Activated T-helper 17 cell treated with anti-CD3 and anti-CD28 coated beads, Interleukin-2, amount 50 U/mL, for 72 hours (primary cell): ENCODE data around the gene PPT2. TPM values are rescaled to one million over a fixed set of nuclear protein-coding genes. Genes with fewer than 3 reads are reported as not detected.

Experiments
- ATAC-seq: fragments of 150-1000 bp; cut with Tn5 transposase; replicated peaks from 2 replicates; pipeline ENCODE4 v1.10.0; 2021; ENCODE audit warnings: mild to moderate bottlenecking, moderate library complexity
- H3K27ac Mint-ChIP-seq: one replicate; pipeline ENCODE4 v1.8.0; 2022; ENCODE audit warnings: mixed read lengths
- H3K27me3 Mint-ChIP-seq: one replicate; pipeline ENCODE4 v1.8.0; 2022; ENCODE audit warnings: mixed read lengths
- H3K36me3 Mint-ChIP-seq: one replicate; pipeline ENCODE4 v1.8.0; 2022; ENCODE audit warnings: low read depth, mild to moderate bottlenecking, mixed read lengths
- H3K4me1 Mint-ChIP-seq: one replicate; pipeline ENCODE4 v1.8.0; 2022; ENCODE audit warnings: mixed read lengths
- H3K4me3 Mint-ChIP-seq: one replicate; pipeline ENCODE4 v1.8.0; 2022; ENCODE audit warnings: mild to moderate bottlenecking, mixed read lengths
- H3K9me3 Mint-ChIP-seq: one replicate; pipeline ENCODE4 v1.8.0; 2022; ENCODE audit warnings: mixed read lengths
- total RNA-seq, 2 donors: library from RNA; stranded (reverse); gene quantifications; one replicate each; pipeline ENCODE4 v1.2.3, GENCODE V29; 2022

Gene PPT2
- total RNA-seq, 2 donors from 2014 or later: 10.5 to 18.0 TPM

DNA sequence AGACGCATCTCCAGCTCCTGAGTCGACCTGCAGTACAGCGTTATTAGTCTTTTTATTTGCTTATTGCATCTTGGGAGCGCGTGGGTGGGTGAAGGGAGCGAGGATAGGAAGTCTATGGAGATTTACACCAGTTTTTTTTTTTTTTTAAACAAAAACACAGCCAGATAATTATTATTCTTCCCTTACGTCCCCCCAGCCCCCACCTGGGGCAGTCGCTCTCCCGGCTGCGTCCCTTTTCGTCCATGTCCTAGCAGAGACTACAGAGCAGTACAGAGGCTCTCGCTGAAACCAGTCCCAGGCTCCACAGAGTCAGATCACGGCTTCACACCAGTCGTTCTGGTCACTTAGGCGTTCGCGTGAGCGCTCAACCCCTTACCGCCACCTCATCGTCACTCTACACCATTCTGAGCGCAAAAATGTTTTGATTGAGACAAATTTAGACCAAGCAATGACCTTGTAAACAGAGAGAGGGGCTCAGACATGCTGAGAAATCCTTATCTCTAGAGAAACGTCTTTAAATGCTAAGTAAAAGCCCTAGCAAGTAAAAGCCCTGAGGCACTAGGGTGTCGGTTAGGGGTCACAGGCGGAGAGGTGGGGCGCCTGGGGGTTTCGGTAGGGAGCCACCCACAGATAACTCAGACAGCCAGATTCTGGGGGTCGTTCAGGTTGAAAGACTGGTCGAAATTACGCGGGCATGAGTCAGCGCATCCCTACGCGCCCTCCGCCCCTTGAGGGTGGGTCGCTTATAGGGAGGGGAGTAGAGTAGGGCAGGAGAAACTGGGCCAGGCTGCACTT lies 975 bp upstream of the PPT2 start:
- peaks cover 9% of the 10 kb centered on the region for H3K36me3 Mint-ChIP-seq
- H3K27ac Mint-ChIP-seq: peak overlapping the region; percentile 36
- ATAC-seq: no peak
- peaks cover 33% of the 10 kb centered on the region for H3K4me1 Mint-ChIP-seq
- peak overlapping the region; percentile 90 for H3K4me3 Mint-ChIP-seq
- H3K9me3 Mint-ChIP-seq: no peaks in the 10 kb centered on the region
- peaks cover 27% of the 10 kb centered on the region for H3K27me3 Mint-ChIP-seq

DNA sequence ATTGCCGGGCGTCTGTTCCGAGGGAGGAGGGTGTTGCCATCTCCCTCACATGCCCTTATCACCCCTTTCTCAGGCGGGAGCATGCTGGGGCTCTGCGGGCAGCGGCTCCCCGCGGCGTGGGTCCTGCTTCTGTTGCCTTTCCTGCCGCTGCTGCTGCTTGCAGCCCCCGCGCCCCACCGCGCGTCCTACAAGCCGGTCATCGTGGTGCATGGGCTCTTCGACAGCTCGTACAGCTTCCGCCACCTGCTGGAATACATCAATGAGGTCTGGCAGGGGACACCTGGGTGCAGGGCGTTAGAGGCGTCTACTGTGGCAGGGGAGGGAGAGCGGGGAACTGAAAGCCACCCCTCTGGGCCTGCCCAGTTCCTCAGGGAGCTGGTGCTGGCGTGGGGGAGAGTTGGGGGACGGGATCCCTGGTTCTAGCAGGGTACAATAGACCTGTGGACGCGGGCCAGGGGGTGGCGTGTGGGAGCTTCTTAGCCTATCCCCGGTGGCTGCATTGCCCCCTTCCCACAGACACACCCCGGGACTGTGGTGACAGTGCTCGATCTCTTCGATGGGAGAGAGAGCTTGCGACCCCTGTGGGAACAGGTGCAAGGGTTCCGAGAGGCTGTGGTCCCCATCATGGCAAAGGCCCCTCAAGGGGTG lies 697 bp downstream of the PPT2 start:
- H3K9me3 Mint-ChIP-seq: no peaks in the 10 kb centered on the region
- H3K36me3 Mint-ChIP-seq: peaks cover 18% of the 10 kb centered on the region
- peak; percentile 93 for ATAC-seq
- H3K4me1 Mint-ChIP-seq: peaks cover 26% of the 10 kb centered on the region
- peak overlapping the region; percentile 90 for H3K4me3 Mint-ChIP-seq
- H3K27ac Mint-ChIP-seq: peak overlapping the region; percentile 77
- H3K27me3 Mint-ChIP-seq: peaks cover 15% of the 10 kb centered on the region

DNA sequence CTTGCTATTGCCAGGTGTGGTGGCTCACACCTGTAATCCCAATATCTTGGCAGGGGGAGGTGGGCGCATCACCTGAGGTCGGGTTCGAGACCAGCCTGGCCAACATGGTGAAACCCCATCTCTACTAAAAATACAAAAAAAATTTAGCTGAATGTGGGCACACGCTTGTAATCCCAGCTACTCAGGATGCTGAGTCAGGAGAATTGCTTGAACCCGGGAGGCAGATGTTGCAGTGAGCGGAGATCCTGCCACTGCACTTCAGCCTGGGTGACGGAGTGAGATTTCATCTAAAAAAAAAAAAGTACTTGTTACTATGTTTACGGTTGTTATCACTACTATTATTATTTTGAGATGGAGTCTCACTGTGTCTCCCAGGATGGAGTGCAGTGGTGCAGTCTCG lies 3.0 kb downstream of the PPT2 start:
- Mint-ChIP-seq H3K4me3 (no peak overlapping the region), H3K27ac (no peak overlapping the region)

DNA sequence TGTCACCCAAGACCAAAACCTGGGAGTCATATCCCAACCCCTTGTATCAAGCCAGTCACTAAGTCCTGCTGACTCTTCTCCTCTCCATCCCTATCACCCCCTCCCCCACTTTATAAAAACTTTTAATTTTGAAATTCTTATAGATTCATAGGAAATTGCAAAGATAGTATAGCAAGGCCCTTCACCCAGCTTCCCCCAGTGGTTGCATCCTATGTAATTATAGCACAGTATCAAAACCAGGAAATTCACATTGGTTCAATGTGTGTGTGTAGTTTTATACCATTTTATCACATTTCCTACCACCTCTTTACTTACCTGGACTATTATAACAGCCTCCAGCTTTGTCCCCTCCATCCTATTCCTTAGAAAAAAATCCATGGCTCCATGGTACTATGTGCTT lies 4.1 kb downstream of the PPT2 start:
- Mint-ChIP-seq H3K27me3 (no peaks in the 10 kb centered on the region), H3K36me3 (peaks cover 18% of the 10 kb centered on the region), H3K4me3 (no peak overlapping the region), H3K27ac (no peak overlapping the region), H3K4me1 (peaks cover 18% of the 10 kb centered on the region), H3K9me3 (no peaks in the 10 kb centered on the region)
- ATAC-seq: no peak

More for the DNA sequence above, 3.0 kb downstream of the PPT2 start:
- ATAC-seq: no peak
- Mint-ChIP-seq H3K27me3 (no peaks in the 10 kb centered on the region), H3K4me1 (peaks cover 21% of the 10 kb centered on the region), H3K36me3 (peaks cover 18% of the 10 kb centered on the region), H3K9me3 (no peaks in the 10 kb centered on the region)

DNA sequence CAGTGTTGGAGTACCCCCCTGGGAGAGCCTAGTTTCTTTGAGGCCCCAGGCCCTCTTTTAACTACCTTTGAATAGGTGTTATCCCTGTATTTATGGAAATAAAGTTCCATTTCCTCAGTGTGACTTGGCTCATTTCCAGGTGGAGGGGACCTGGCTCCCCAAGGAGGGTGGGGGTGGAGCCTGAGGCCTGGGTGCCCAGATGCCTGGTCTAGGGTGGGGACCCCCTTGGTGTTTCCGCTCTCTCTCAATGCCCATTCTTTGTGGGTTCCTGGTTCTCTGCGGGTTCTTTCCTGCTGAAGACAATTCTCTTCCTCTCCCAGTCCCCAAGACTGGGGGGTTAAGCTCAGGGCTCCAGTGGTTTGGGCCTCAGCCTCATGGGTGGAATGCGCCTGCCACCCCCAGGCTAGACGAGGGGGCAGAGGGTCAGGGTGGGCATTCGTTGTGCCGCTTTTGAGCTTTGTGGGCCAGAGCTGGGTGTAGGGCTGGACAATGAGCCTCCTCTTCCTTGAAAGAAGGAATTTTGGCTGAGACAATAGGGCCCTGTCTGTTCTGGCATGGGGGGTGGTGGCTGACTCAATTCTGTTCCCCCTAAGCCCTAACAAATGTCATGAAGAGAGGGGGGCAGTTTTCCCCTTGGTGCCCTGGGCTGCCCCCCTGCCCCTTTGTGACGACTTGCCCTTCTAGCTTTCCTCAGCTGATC lies 9.8 kb downstream of the PPT2 start:
- Mint-ChIP-seq H3K36me3 (peaks cover 21% of the 10 kb centered on the region), H3K4me3 (no peak overlapping the region), H3K9me3 (no peaks in the 10 kb centered on the region), H3K27ac (no peak overlapping the region), H3K27me3 (no peaks in the 10 kb centered on the region), H3K4me1 (peaks cover 9% of the 10 kb centered on the region)
- no peak for ATAC-seq

DNA sequence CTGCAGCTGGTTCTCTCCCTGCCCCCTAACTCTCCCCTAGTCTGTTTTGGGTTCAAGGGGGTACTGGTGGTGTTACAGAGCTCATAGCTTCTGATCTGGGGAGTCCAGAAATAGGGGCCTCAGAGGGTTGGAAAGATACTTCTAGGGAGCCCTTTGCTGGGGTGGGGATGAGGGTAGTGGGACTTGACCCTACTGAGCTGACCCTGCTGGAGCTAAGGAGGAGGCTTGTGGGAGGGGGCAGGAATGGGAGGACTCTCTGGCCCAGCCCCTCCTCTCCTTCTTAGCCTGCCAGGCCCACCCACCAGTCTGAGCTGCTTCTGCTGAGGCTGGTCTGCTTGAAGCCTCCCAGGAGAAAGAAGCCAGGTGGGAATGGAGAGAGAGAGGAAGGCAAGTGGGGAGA lies 10.4 kb downstream of the PPT2 start, which contains the start of gene EGFL8:
EGFL8 (plus strand) TSS at position 301 of the 400 bp plus-strand sequence. CDS start 1,571 bp downstream, outside the sequence.
- H3K4me3 Mint-ChIP-seq: no peak within 1 kb of the TSS
- peaks cover 24% of the 10 kb centered on the region for H3K36me3 Mint-ChIP-seq
- H3K9me3 Mint-ChIP-seq: no peaks in the 10 kb centered on the region
- ATAC-seq: no peak
- peaks cover 9% of the 10 kb centered on the region for H3K4me1 Mint-ChIP-seq
- H3K27ac Mint-ChIP-seq: no peak within 1 kb of the TSS
- H3K27me3 Mint-ChIP-seq: no peaks in the 10 kb centered on the region

DNA sequence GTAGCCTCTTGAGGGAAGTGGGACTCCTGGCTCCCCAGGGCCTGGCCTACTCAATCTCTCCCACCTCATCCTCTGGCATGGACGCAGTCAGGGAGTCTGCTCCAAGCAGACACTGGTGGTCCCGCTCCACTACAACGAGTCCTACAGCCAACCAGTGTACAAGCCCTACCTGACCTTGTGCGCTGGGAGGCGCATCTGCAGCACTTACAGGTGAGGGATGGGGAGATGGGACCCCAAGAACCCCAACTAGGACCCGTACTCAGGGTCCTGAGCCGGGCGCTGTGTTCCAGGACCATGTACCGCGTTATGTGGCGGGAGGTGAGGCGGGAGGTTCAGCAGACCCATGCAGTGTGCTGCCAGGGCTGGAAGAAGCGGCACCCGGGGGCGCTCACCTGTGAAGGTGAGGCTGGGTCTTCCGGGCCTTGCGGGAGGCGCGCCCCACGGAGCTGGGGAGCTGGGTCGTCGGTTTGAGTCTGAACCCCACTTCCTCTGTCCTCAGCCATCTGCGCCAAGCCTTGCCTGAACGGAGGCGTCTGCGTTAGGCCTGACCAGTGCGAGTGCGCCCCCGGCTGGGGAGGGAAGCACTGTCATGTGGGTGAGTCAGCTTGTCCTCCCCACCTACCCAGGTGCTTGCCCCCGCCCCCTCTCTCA lies 12.6 kb downstream of the PPT2 start:
- H3K27ac Mint-ChIP-seq: no peak overlapping the region
- ATAC-seq: no peak

DNA sequence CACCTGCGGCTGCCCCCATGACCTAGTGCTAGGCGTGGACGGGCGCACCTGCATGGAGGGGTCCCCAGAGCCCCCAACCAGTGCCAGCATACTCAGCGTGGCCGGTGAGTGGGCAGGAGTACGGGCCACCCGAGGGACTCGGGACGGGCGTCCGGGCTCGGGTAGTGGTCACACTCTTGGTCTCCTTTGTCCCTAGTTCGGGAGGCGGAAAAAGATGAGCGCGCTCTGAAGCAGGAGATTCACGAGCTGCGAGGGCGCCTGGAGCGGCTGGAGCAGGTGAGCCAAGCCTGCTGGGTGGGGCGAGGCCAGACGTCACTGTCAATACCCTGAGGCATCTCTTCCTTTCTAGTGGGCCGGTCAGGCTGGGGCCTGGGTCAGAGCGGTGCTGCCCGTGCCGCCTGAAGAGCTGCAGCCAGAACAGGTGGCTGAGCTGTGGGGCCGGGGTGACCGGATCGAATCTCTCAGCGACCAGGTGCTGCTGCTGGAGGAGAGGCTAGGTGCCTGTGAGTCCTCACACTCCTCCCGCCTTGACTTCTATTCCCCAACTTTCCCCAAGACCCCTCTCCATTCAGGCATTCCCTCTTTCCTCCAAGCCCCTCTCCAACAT lies 13.3 kb downstream of the PPT2 start:
- Mint-ChIP-seq H3K4me1 (peaks cover 9% of the 10 kb centered on the region), H3K4me3 (no peak overlapping the region), H3K27ac (peak overlapping the region; percentile 38), H3K36me3 (peaks cover 45% of the 10 kb centered on the region), H3K9me3 (no peaks in the 10 kb centered on the region), H3K27me3 (no peaks in the 10 kb centered on the region)
- no peak for ATAC-seq

More for the DNA sequence above, 12.6 kb downstream of the PPT2 start:
- Mint-ChIP-seq H3K4me3 (no peak overlapping the region), H3K9me3 (no peaks in the 10 kb centered on the region), H3K4me1 (peaks cover 9% of the 10 kb centered on the region), H3K27me3 (no peaks in the 10 kb centered on the region), H3K36me3 (peaks cover 45% of the 10 kb centered on the region)

DNA sequence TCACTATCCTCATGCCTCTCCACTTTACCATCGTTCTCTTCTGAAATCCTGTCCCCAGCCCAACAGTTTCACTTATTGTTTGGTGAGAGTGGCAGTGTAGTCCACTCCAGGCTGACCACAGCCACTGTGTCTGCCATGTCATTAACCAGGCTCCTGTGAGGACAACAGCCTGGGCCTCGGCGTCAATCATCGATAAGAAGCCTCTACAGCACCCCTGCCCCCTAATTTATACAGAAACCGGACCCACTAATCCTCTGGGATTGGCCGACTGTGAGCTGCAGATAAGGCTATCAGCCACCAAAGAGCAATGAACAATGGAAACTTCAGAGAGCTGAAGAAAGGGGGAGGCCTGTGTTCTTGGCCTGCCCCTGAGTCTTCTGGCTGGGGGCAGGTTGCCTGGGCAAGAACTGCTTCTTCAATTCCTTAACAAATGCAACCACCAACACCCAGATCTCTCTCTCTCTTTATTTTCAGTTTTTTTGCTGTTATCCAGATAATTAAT lies 13.9 kb downstream of the PPT2 start:
- Mint-ChIP-seq H3K27me3 (no peaks in the 10 kb centered on the region), H3K4me3 (no peak overlapping the region), H3K4me1 (peaks cover 9% of the 10 kb centered on the region), H3K9me3 (no peaks in the 10 kb centered on the region), H3K36me3 (peaks cover 45% of the 10 kb centered on the region), H3K27ac (peak overlapping the region; percentile 38)
- no peak for ATAC-seq

DNA sequence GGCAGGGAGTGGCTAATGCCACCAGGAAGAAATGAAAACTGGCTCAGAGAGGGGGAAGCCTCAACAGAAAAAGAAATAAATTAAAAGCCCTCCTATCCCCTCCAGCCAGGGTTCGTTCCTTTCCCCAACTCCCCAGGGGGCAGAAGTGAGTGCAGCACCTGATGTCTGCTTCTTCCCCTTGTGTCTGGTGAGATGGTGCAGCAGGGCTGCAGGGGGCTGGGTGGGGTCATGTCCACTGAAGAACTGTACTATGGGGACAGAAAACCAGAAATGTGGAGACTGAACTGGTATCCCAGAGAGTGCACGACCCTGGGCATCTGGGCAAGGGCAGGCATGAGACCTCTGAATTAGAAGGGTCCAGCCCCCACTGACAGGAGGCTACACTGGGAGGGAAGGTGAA lies 14.4 kb downstream of the PPT2 start:
- H3K27me3 Mint-ChIP-seq: no peaks in the 10 kb centered on the region
- peaks cover 10% of the 10 kb centered on the region for H3K4me1 Mint-ChIP-seq
- H3K27ac Mint-ChIP-seq: peak overlapping the region; percentile 38
- ATAC-seq: no peak
- no peak overlapping the region for H3K4me3 Mint-ChIP-seq
- no peaks in the 10 kb centered on the region for H3K9me3 Mint-ChIP-seq
- peaks cover 45% of the 10 kb centered on the region for H3K36me3 Mint-ChIP-seq

DNA sequence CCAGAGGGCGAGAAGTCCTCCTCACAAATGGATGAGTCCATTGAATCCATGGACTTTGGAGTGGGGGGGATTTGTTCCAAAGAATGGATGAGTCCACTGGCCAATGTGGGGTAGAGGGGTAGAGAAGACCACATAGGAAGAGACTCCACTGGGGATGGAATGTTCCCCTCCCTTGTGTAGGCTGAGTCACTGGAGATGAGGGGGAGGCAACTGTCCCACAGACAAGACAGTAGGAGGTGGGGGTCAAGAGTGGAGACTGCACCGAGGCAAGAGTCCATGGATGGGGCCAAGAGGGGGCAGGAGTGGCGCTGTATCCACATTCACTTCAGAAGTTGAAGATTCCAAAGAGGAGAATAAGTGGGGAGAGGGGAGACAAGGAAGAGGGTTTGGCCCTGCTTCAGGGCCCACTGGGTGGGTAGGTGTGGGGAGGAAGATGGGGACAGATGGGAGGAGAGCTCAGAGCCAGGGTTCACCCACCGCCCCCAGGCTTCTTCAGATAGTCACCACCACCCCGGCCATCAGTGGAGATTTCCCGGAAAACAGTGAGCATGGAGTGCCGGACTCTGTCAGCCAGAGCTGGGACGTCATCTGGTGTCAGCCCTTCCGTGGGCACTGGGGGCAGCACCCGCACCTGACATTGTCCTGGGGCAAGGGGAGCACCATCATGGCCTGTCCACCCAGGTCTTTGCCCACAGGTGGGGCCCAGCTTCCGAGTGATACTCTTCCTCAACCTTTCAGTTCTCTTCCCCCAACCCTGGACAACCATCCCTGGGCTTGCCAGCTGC lies 15.1 kb downstream of the PPT2 start:
- Mint-ChIP-seq H3K4me1 (peaks cover 16% of the 10 kb centered on the region), H3K27me3 (no peaks in the 10 kb centered on the region), H3K27ac (peak overlapping the region; percentile 38), H3K36me3 (peaks cover 45% of the 10 kb centered on the region), H3K9me3 (no peaks in the 10 kb centered on the region), H3K4me3 (no peak overlapping the region)
- no peak for ATAC-seq

DNA sequence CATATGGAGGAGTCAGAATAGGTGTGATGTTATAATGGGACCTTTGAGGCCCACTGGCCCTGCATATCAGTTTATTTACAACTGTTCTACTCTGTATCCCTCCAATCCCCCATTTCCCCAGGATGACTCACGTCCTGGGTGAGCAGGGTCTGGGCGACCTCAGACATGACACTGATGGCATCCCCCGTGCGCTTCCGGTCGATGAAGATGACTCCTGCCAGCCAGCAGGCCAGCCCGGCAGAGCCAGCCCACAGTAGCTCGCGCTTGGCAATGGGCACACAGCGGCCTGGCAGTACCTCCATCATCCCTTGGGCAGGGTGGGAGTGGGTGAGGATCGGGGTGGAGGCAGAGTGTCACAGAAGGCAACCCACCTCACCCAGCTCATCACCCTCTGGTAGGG lies 16.4 kb downstream of the PPT2 start:
- H3K9me3 Mint-ChIP-seq: no peaks in the 10 kb centered on the region
- H3K4me3 Mint-ChIP-seq: no peak overlapping the region
- no peak for ATAC-seq
- H3K27me3 Mint-ChIP-seq: no peaks in the 10 kb centered on the region
- peaks cover 16% of the 10 kb centered on the region for H3K4me1 Mint-ChIP-seq
- H3K36me3 Mint-ChIP-seq: peaks cover 39% of the 10 kb centered on the region
- peak overlapping the region; percentile 59 for H3K27ac Mint-ChIP-seq

DNA sequence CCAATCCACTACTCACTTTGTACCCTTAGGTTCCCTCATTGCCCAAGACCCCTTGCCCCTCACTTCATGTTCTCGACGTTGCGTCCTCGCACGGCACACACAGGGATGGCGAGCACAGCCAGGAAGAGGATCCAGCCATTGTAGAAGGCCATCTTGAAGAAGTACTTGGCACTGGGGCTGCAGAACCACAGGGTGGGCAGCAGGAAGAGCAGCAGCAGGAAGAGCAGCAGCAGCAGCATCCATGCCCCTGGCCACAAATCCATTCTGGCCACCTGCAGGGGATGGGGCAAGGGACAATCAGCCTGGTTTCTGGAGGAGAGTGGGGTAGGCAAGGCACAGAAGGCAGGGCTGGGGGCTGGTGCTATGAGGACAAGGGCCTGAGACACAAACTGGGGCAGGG lies 17.3 kb downstream of the PPT2 start:
- Mint-ChIP-seq H3K4me1 (peaks cover 18% of the 10 kb centered on the region), H3K27me3 (no peaks in the 10 kb centered on the region), H3K4me3 (no peak overlapping the region), H3K27ac (peak overlapping the region; percentile 17), H3K36me3 (peaks cover 39% of the 10 kb centered on the region), H3K9me3 (no peaks in the 10 kb centered on the region)
- no peak for ATAC-seq
